22Rv1 (cell line): Measurements from ENCODE around the gene KCNIP4.

Experiments
- ZFX ChIP-seq: fragments of 450-650 bp; IDR thresholded peaks from 2 replicates; pipeline ENCODE4 v1.6.1; 2017; ENCODE audit warnings: antibody characterized with exemption, borderline replicate concordance
- TF ChIP-seq, protein P1 (sequence below): fragments of 450-650 bp; IDR thresholded peaks from 2 replicates; pipeline ENCODE4 v1.5.1; 2017; ENCODE audit warnings: mild to moderate bottlenecking

DNA sequence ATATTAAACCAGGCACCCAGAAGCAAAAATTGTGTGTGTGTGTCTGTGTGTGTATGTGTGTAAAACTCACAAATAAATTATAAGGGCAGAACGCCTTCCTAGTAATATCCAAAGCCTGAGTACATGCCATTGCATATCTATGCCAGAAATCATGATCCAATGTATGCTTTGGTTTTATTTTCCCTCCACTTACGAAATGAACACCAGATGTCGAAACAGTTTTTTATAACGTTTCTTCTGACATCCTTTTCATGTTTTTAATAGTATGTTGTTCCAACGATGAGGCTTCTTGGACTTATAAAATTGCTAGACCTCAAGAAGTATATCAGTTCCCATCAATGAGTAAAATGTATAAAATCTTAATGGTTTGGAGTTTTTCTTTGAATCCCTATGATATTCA, 55.4 kb downstream of the KCNIP4 start:
- TF ChIP-seq, protein P1, sequence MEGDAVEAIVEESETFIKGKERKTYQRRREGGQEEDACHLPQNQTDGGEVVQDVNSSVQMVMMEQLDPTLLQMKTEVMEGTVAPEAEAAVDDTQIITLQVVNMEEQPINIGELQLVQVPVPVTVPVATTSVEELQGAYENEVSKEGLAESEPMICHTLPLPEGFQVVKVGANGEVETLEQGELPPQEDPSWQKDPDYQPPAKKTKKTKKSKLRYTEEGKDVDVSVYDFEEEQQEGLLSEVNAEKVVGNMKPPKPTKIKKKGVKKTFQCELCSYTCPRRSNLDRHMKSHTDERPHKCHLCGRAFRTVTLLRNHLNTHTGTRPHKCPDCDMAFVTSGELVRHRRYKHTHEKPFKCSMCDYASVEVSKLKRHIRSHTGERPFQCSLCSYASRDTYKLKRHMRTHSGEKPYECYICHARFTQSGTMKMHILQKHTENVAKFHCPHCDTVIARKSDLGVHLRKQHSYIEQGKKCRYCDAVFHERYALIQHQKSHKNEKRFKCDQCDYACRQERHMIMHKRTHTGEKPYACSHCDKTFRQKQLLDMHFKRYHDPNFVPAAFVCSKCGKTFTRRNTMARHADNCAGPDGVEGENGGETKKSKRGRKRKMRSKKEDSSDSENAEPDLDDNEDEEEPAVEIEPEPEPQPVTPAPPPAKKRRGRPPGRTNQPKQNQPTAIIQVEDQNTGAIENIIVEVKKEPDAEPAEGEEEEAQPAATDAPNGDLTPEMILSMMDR: no peak
- TF ChIP-seq ZFX: no peak
